Nephron progenitor cell (in vitro differentiated cells): ENCODE results near the gene SEMA3B.
A peak's percentile ranks its signal among the peaks of the same experiment; 100 is the strongest.

Experiments
- DNase-seq: peaks from one replicate; pipeline ENCODE4 v3.0.0; 2021
- H3K27ac Mint-ChIP-seq: 2 replicates; pipeline ENCODE4 v1.8.0; 2021; ENCODE audit warnings: mild to moderate bottlenecking, moderate library complexity, mixed read lengths
- H3K27me3 Mint-ChIP-seq: 2 replicates; pipeline ENCODE4 v1.8.0; 2021; ENCODE audit warnings: mild to moderate bottlenecking, low read depth, mixed read lengths; ENCODE audit not compliant: poor library complexity
- H3K36me3 Mint-ChIP-seq: 2 replicates; pipeline ENCODE4 v1.8.0; 2021; ENCODE audit warnings: low read depth, mixed read lengths
- H3K4me1 Mint-ChIP-seq: 2 replicates; pipeline ENCODE4 v1.8.0; 2021; ENCODE audit warnings: mixed read lengths
- H3K4me3 Mint-ChIP-seq: 2 replicates; pipeline ENCODE4 v1.8.0; 2021; ENCODE audit warnings: mild to moderate bottlenecking, moderate library complexity, mixed read lengths
- H3K9me3 Mint-ChIP-seq: 2 replicates; pipeline ENCODE4 v1.8.0; 2021; ENCODE audit warnings: mild to moderate bottlenecking, moderate library complexity, mixed read lengths
- CTCF ChIP-seq: fragments of 200-600 bp; sonication (generic); IDR thresholded peaks from 2 replicates; pipeline ENCODE4 v1.5.0; 2021; ENCODE audit warnings: antibody characterized with exemption

Gene SEMA3B

GRCh38 chr3:50327129-50327528, 58.2 kb downstream of the SEMA3B start:
- Mint-ChIP-seq H3K27ac (no peak overlapping the region), H3K9me3 (no peaks in the 10 kb centered on the region), H3K27me3 (peaks cover 6% of the 10 kb centered on the region), H3K4me1 (peaks cover 34% of the 10 kb centered on the region), H3K36me3 (peaks cover 7% of the 10 kb centered on the region), H3K4me3 (peak overlapping the region; percentile 94)
- no peak for DNase-seq
- no peak for TF ChIP-seq CTCF
